Body of pancreas (tissue), 4 donors: ENCODE measurements around the gene NOXA1.

Source experiments
- CTCF ChIP-seq, 7 experiments: fragments of 450-650 bp in 4 of 7; fragments of 200-600 bp in 3 of 7; sonication (generic) in 3 of 7; IDR thresholded peaks; one replicate each; pipeline ENCODE4 v1.5.1; 2016 to 2019; ENCODE audit warnings: antibody characterized with exemption in 7 of 7
- POLR2A ChIP-seq, 3 donors: fragments of 450-650 bp; IDR thresholded peaks; one replicate each; pipeline ENCODE4 v1.6.1; 2016; ENCODE audit warnings: antibody characterized with exemption in 3 of 3, mild to moderate bottlenecking in 2 of 3

- no peak for TF ChIP-seq POLR2A (IDR thresholded peaks at IDR 0.05)
- TF ChIP-seq CTCF (IDR thresholded peaks at IDR 0.05), result no peak
Observed at GRCh38 chr9:137465000-137465719, 42.0 kb downstream of the NOXA1 start.
